ENCODE results near the gene CDK5.

DNA sequence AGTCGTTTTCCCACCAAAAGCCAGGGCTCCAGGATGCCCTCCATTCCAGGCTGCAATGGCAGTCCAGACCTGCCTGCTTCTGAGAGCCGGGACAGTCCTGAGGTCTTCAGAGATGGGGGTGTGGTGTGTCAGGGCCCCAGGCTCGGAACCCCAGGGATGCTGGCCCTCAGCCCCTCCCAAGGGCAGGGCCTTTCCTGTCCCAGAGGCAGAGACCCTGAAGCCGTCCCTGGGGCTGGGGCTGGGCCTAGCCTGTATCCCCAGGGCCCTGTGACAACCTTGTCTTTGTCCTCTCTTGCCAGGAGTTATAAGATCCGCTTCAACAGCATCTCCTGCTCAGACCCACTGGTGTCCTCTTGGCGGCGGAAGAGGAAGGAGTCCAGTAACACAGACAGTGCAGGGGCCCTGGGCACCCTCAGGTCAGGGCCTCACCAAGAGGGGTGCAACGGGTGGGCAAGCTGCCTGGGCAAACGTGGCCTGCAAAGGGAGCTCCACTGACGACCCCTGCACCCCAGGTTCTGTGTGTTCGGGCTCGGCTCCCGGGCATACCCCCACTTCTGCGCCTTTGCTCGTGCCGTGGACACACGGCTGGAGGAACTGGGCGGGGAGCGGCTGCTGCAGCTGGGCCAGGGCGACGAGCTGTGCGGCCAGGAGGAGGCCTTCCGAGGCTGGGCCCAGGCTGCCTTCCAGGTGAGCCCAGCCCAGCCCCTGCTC, 51.0 kb downstream of the CDK5 start:
- TF ChIP-seq, protein P1, sequence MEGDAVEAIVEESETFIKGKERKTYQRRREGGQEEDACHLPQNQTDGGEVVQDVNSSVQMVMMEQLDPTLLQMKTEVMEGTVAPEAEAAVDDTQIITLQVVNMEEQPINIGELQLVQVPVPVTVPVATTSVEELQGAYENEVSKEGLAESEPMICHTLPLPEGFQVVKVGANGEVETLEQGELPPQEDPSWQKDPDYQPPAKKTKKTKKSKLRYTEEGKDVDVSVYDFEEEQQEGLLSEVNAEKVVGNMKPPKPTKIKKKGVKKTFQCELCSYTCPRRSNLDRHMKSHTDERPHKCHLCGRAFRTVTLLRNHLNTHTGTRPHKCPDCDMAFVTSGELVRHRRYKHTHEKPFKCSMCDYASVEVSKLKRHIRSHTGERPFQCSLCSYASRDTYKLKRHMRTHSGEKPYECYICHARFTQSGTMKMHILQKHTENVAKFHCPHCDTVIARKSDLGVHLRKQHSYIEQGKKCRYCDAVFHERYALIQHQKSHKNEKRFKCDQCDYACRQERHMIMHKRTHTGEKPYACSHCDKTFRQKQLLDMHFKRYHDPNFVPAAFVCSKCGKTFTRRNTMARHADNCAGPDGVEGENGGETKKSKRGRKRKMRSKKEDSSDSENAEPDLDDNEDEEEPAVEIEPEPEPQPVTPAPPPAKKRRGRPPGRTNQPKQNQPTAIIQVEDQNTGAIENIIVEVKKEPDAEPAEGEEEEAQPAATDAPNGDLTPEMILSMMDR (IDR thresholded peaks at IDR 0.05; ENCODE audit: low read depth, low read length): no peak
- TF ChIP-seq EZH2phosphoT487 (IDR thresholded peaks at IDR 0.05; ENCODE audit: low read depth): no peak
